GM19324 (cell line): ENCODE results near the gene NSMF.

ENCODE experiments used
- ATAC-seq: cut with Tn5 transposase; IDR thresholded peaks from one replicate; pipeline ENCODE4 v1.9.1; 2021; ENCODE audit warnings: mild to moderate bottlenecking, moderate library complexity; ENCODE audit not compliant: unreplicated experiment, low FRiP score

Gene NSMF

GRCh38 chr9:137492464-137493363 lies 33.6 kb upstream of the NSMF start:
- no peak for ATAC-seq

GRCh38 chr9:137491735-137492432 lies 32.8 kb upstream of the NSMF start:
- ATAC-seq, result no peak

GRCh38 chr9:137490532-137491186 lies 31.5 kb upstream of the NSMF start:
- ATAC-seq, result no peak

- ATAC-seq, result no peak
Measured at GRCh38 chr9:137488906-137489305, 29.8 kb upstream of the NSMF start.

GRCh38 chr9:137488327-137488653 lies 29.2 kb upstream of the NSMF start:
- no peak for ATAC-seq

GRCh38 chr9:137487454-137488326 lies 28.6 kb upstream of the NSMF start:
- no peak for ATAC-seq

- no peak for ATAC-seq
Measured at GRCh38 chr9:137486545-137487453, 27.7 kb upstream of the NSMF start.

GRCh38 chr9:137486141-137486490 lies 27.0 kb upstream of the NSMF start:
- ATAC-seq, result no peak

- no peak for ATAC-seq
Measured at GRCh38 chr9:137485343-137486140, 26.4 kb upstream of the NSMF start.

GRCh38 chr9:137484551-137485315 lies 25.6 kb upstream of the NSMF start:
- ATAC-seq, result no peak

GRCh38 chr9:137482094-137482781 lies 23.1 kb upstream of the NSMF start:
- ATAC-seq, result no peak

GRCh38 chr9:137480686-137481683 lies 21.9 kb upstream of the NSMF start:
- no peak for ATAC-seq

- no peak for ATAC-seq
Measured at GRCh38 chr9:137479892-137480685, 21.0 kb upstream of the NSMF start.

- no peak for ATAC-seq
Measured at GRCh38 chr9:137478962-137479861, 20.1 kb upstream of the NSMF start.

GRCh38 chr9:137478613-137478961 lies 19.5 kb upstream of the NSMF start:
- ATAC-seq, result no peak
